Measurements from ENCODE around the gene SYNDIG1. TPM values are rescaled to one million over a fixed set of nuclear protein-coding genes. Genes with fewer than 3 reads are reported as not detected.

Gene SYNDIG1
- total RNA-seq, 2 experiments from 2014 or later: not detected

- Mint-ChIP-seq H3K4me1 (ENCODE audit: low read depth) (no peaks in the 10 kb centered on the region), H3K27me3 (no peaks in the 10 kb centered on the region), H3K4me3 (no peak overlapping the region), H3K27ac (no peak overlapping the region), H3K36me3 (no peaks in the 10 kb centered on the region), H3K9me3 (no peaks in the 10 kb centered on the region)
- CTCF ChIA-PET: no interaction called here
- POLR2A ChIA-PET: no interaction called here
- no peak for DNase-seq
- intact Hi-C loops (cut with micrococcal nuclease): no loop called here
Observed at GRCh38 chr20:24657878-24658620, 188.6 kb downstream of the SYNDIG1 start.

- H3K4me3 Mint-ChIP-seq: no peak overlapping the region
- ChIA-PET CTCF (no interaction called here), POLR2A (no interaction called here)
- no peaks in the 10 kb centered on the region for H3K4me1 Mint-ChIP-seq (ENCODE audit: low read depth)
- H3K9me3 Mint-ChIP-seq: no peaks in the 10 kb centered on the region
- H3K36me3 Mint-ChIP-seq: no peaks in the 10 kb centered on the region
- intact Hi-C loops (cut with micrococcal nuclease): no loop called here
- no peaks in the 10 kb centered on the region for H3K27me3 Mint-ChIP-seq
- no peak overlapping the region for H3K27ac Mint-ChIP-seq
- no peak for DNase-seq
Observed at GRCh38 chr20:24658920-24659660, 189.7 kb downstream of the SYNDIG1 start.

- H3K9me3 Mint-ChIP-seq: no peaks in the 10 kb centered on the region
- H3K4me3 Mint-ChIP-seq: no peak overlapping the region
- no peak overlapping the region for H3K27ac Mint-ChIP-seq
- no peaks in the 10 kb centered on the region for H3K27me3 Mint-ChIP-seq
- no peaks in the 10 kb centered on the region for H3K4me1 Mint-ChIP-seq (ENCODE audit: low read depth)
- POLR2A ChIA-PET: no interaction called here
- H3K36me3 Mint-ChIP-seq: no peaks in the 10 kb centered on the region
- no peak for DNase-seq
- intact Hi-C loops (cut with micrococcal nuclease): no loop called here
- CTCF ChIA-PET: no interaction called here
Observed at GRCh38 chr20:24659835-24660234, 190.4 kb downstream of the SYNDIG1 start.

GRCh38 chr20:24660651-24661050, 191.2 kb downstream of the SYNDIG1 start:
- Mint-ChIP-seq H3K27ac (no peak overlapping the region), H3K4me3 (no peak overlapping the region)
- CTCF ChIA-PET: no interaction called here

GRCh38 chr20:24661255-24661654, 191.8 kb downstream of the SYNDIG1 start:
- H3K4me1 Mint-ChIP-seq (ENCODE audit: low read depth): no peaks in the 10 kb centered on the region
- ChIA-PET POLR2A (no interaction called here), CTCF (no interaction called here)
- no peaks in the 10 kb centered on the region for H3K9me3 Mint-ChIP-seq
- DNase-seq: no peak
- H3K27me3 Mint-ChIP-seq: no peaks in the 10 kb centered on the region
- H3K36me3 Mint-ChIP-seq: no peaks in the 10 kb centered on the region
- no peak overlapping the region for H3K4me3 Mint-ChIP-seq
- H3K27ac Mint-ChIP-seq: no peak overlapping the region
- intact Hi-C loops (cut with micrococcal nuclease): no loop called here

More at GRCh38 chr20:24660651-24661050, 191.2 kb downstream of the SYNDIG1 start:
- no peaks in the 10 kb centered on the region for H3K4me1 Mint-ChIP-seq (ENCODE audit: low read depth)
- DNase-seq: no peak
- H3K9me3 Mint-ChIP-seq: no peaks in the 10 kb centered on the region
- intact Hi-C loops (cut with micrococcal nuclease): no loop called here
- H3K27me3 Mint-ChIP-seq: no peaks in the 10 kb centered on the region
- POLR2A ChIA-PET: no interaction called here
- no peaks in the 10 kb centered on the region for H3K36me3 Mint-ChIP-seq

GRCh38 chr20:24662322-24662721, 192.9 kb downstream of the SYNDIG1 start:
- intact Hi-C loops (cut with micrococcal nuclease): no loop called here
- no peak for DNase-seq
- Mint-ChIP-seq H3K9me3 (no peaks in the 10 kb centered on the region), H3K27ac (no peak overlapping the region), H3K36me3 (no peaks in the 10 kb centered on the region), H3K4me3 (no peak overlapping the region), H3K4me1 (ENCODE audit: low read depth) (no peaks in the 10 kb centered on the region), H3K27me3 (no peaks in the 10 kb centered on the region)
- CTCF ChIA-PET: no interaction called here
- POLR2A ChIA-PET: no interaction called here

- Mint-ChIP-seq H3K4me3 (no peak overlapping the region), H3K27me3 (no peaks in the 10 kb centered on the region), H3K4me1 (ENCODE audit: low read depth) (no peaks in the 10 kb centered on the region), H3K36me3 (no peaks in the 10 kb centered on the region), H3K27ac (no peak overlapping the region), H3K9me3 (no peaks in the 10 kb centered on the region)
- intact Hi-C loops (cut with micrococcal nuclease): no loop called here
- DNase-seq: no peak
- ChIA-PET CTCF (no interaction called here), POLR2A (no interaction called here)
Observed at GRCh38 chr20:24662752-24663365, 193.4 kb downstream of the SYNDIG1 start.

GRCh38 chr20:24663496-24663895, 194.1 kb downstream of the SYNDIG1 start:
- H3K9me3 Mint-ChIP-seq: no peaks in the 10 kb centered on the region
- DNase-seq: no peak
- no peaks in the 10 kb centered on the region for H3K36me3 Mint-ChIP-seq
- no peak overlapping the region for H3K4me3 Mint-ChIP-seq
- CTCF ChIA-PET: no interaction called here
- POLR2A ChIA-PET: no interaction called here
- no peaks in the 10 kb centered on the region for H3K27me3 Mint-ChIP-seq
- no peaks in the 10 kb centered on the region for H3K4me1 Mint-ChIP-seq (ENCODE audit: low read depth)
- H3K27ac Mint-ChIP-seq: no peak overlapping the region
- intact Hi-C loops (cut with micrococcal nuclease): no loop called here

- CTCF ChIA-PET: no interaction called here
- Mint-ChIP-seq H3K27me3 (no peaks in the 10 kb centered on the region), H3K36me3 (no peaks in the 10 kb centered on the region), H3K27ac (no peak overlapping the region), H3K4me1 (ENCODE audit: low read depth) (no peaks in the 10 kb centered on the region), H3K4me3 (no peak overlapping the region), H3K9me3 (no peaks in the 10 kb centered on the region)
- intact Hi-C loops (cut with micrococcal nuclease): no loop called here
- no peak for DNase-seq
- POLR2A ChIA-PET: no interaction called here
Observed at GRCh38 chr20:24664266-24664986, 195.0 kb downstream of the SYNDIG1 start.

- POLR2A ChIA-PET: no interaction called here
- Mint-ChIP-seq H3K36me3 (no peaks in the 10 kb centered on the region), H3K9me3 (no peaks in the 10 kb centered on the region), H3K27ac (no peak overlapping the region), H3K4me3 (no peak overlapping the region), H3K4me1 (ENCODE audit: low read depth) (no peaks in the 10 kb centered on the region), H3K27me3 (no peaks in the 10 kb centered on the region)
- DNase-seq: no peak
- intact Hi-C loops (cut with micrococcal nuclease): no loop called here
- CTCF ChIA-PET: no interaction called here
Observed at GRCh38 chr20:24665196-24665595, 195.8 kb downstream of the SYNDIG1 start.

- Mint-ChIP-seq H3K27ac (no peak overlapping the region), H3K36me3 (no peaks in the 10 kb centered on the region), H3K4me1 (ENCODE audit: low read depth) (no peaks in the 10 kb centered on the region), H3K4me3 (no peak overlapping the region), H3K9me3 (no peaks in the 10 kb centered on the region), H3K27me3 (no peaks in the 10 kb centered on the region)
- ChIA-PET CTCF (no interaction called here), POLR2A (no interaction called here)
- no peak for DNase-seq
- intact Hi-C loops (cut with micrococcal nuclease): no loop called here
Observed at GRCh38 chr20:24665741-24666191, 196.3 kb downstream of the SYNDIG1 start.

- H3K9me3 Mint-ChIP-seq: no peaks in the 10 kb centered on the region
- no peak overlapping the region for H3K27ac Mint-ChIP-seq
- POLR2A ChIA-PET: no interaction called here
- no peak overlapping the region for H3K4me3 Mint-ChIP-seq
- CTCF ChIA-PET: no interaction called here
- intact Hi-C loops (cut with micrococcal nuclease): no loop called here
- H3K36me3 Mint-ChIP-seq: no peaks in the 10 kb centered on the region
- H3K4me1 Mint-ChIP-seq (ENCODE audit: low read depth): no peaks in the 10 kb centered on the region
- no peak for DNase-seq
- H3K27me3 Mint-ChIP-seq: no peaks in the 10 kb centered on the region
Observed at GRCh38 chr20:24667689-24668383, 198.4 kb downstream of the SYNDIG1 start.

Measured in activated CD4-positive, alpha-beta memory T cell treated with anti-CD3 and anti-CD28 coated beads for 36 hours (primary cell).